Spleen (tissue), 11 donors: ENCODE data around the gene TPM2. TPM values are rescaled to one million over a fixed set of nuclear protein-coding genes. Genes with fewer than 3 reads are reported as not detected.

Experiments
- DNase-seq: peaks from one replicate; pipeline ENCODE4 v3.0.0-alpha.2; 2020
- H3K27ac ChIP-seq, 8 donors: fragments of 200-600 bp; sonication (generic) in 7 of 8; 1 replicate in 4 of 8; 2 replicates in 4 of 8; pipeline versions ENCODE4 v1.5.0 to v1.8.0; 2016 to 2021; ENCODE audit warnings: inconsistent platforms in 4 of 8, mild to moderate bottlenecking in 4 of 8, moderate library complexity in 1 of 8
- H3K27me3 ChIP-seq, 7 donors: fragments of 200-600 bp; sonication (generic) in 6 of 7; replicated peaks in 1 of 7; 1 replicate in 4 of 7; 2 replicates in 3 of 7; pipeline versions ENCODE4 v1.5.0 to v1.8.0; 2016 to 2021; ENCODE audit warnings: inconsistent platforms in 3 of 7, mild to moderate bottlenecking in 1 of 7
- H3K36me3 ChIP-seq, 6 donors: fragments of 200-600 bp; sonication (generic) in 5 of 6; 1 replicate in 4 of 6; 2 replicates in 2 of 6; pipeline versions ENCODE4 v1.5.0 to v1.8.0; 2016 to 2021; ENCODE audit warnings: inconsistent platforms in 2 of 6
- H3K4me1 ChIP-seq, 6 donors: fragments of 200-600 bp; sonication (generic) in 5 of 6; 1 replicate in 3 of 6; 2 replicates in 3 of 6; pipeline versions ENCODE4 v1.5.0 to v1.8.0; 2016 to 2021; ENCODE audit warnings: inconsistent platforms in 3 of 6
- H3K4me3 ChIP-seq, 8 donors: fragments of 200-600 bp; sonication (generic) in 7 of 8; 1 replicate in 4 of 8; 2 replicates in 4 of 8; pipeline versions ENCODE4 v1.5.0 to v1.8.0; 2016 to 2021; ENCODE audit warnings: inconsistent platforms in 4 of 8, mild to moderate bottlenecking in 4 of 8, moderate library complexity in 2 of 8
- H3K9me3 ChIP-seq, 8 donors: fragments of 200-600 bp; sonication (generic) in 7 of 8; 1 replicate in 4 of 8; 2 replicates in 4 of 8; pipeline versions ENCODE4 v1.5.0 to v1.8.0; 2016 to 2021; ENCODE audit warnings: inconsistent platforms in 4 of 8
- POLR2A ChIP-seq, 3 donors: fragments of 450-650 bp; IDR thresholded peaks; one replicate each; pipeline ENCODE4 v1.5.1; 2017; ENCODE audit warnings: antibody characterized with exemption in 3 of 3, mild to moderate bottlenecking in 1 of 3
- POLR2AphosphoS5 ChIP-seq, 3 donors: sonication (generic); formaldehyde crosslinking; IDR thresholded peaks; one replicate each; pipeline ENCODE4 v1.5.1; 2017; ENCODE audit warnings: antibody characterized with exemption in 3 of 3
- WGBS, 5 donors: extraction: QIAGEN DNeasy Blood & Tissue Kit in 3 of 5; methylation state at CpG; one replicate each; pipeline versions ENCODE4 v1.1.5 to v1.1.7; 2013 to 2018; 5-methylcytosine and 5-hydroxymethylcytosine counted together
- intact Hi-C: fragments of 100-400 bp; cut with DNase I; formaldehyde crosslinking; loops from one replicate; pipeline ENCODE4 v1.15.0; 2023; ENCODE audit warnings: low total_unique reads
- polyA plus RNA-seq, 3 donors: library from polyadenylated mRNA; stranded (reverse); fragments of 200-250 nt; gene quantifications; one replicate each; pipeline ENCODE4 v1.2.1, GENCODE V29; 2013
- total RNA-seq, 7 donors: library from RNA; depleted of rRNA in 3 of 7; stranded (reverse); fragments of >200 nt in 3 of 7; fragmentation: NEBNext Ultra II Directional in 4 of 7; extraction: Animal tissue kit (Norgen Biotek cat#: 25700) in 4 of 7; gene quantifications; one replicate each; pipeline versions ENCODE4 v1.1.0 to v1.2.1, GENCODE V29; 2016 to 2021
- TF ChIP-seq, protein P1 (sequence below), 11 experiments: fragments of 200-600 bp in 7 of 11; fragments of 450-650 bp in 4 of 11; sonication (generic) in 4 of 11; IDR thresholded peaks in 8 of 11; conservative IDR thresholded peaks in 3 of 11; 1 replicate in 7 of 11; 2 replicates in 4 of 11; pipeline versions ENCODE4 v1.4.0 to v1.8.0; 2016 to 2021; ENCODE audit warnings: antibody characterized with exemption in 11 of 11, inconsistent platforms in 4 of 11, mild to moderate bottlenecking in 1 of 11
- donor health status: healthy with polysubstance abuse.
- donor health status: DM: no; HTN: no; CAD: no; lungs with moderate emphysema.
- donor health status: DM: no; HTN: no; CAD: no.
- donor health status: Bipolar disorder and iron deficiency.
- donor health status: healthy.
- donor health status: DM: no; HTN: no; CAD: no.
- donor health status: DM: yes; HTN: yes; CAD: no.

Gene TPM2
- total and polyA plus RNA-seq, 10 donors: 43.1 to 237 (median 119) TPM

DNA sequence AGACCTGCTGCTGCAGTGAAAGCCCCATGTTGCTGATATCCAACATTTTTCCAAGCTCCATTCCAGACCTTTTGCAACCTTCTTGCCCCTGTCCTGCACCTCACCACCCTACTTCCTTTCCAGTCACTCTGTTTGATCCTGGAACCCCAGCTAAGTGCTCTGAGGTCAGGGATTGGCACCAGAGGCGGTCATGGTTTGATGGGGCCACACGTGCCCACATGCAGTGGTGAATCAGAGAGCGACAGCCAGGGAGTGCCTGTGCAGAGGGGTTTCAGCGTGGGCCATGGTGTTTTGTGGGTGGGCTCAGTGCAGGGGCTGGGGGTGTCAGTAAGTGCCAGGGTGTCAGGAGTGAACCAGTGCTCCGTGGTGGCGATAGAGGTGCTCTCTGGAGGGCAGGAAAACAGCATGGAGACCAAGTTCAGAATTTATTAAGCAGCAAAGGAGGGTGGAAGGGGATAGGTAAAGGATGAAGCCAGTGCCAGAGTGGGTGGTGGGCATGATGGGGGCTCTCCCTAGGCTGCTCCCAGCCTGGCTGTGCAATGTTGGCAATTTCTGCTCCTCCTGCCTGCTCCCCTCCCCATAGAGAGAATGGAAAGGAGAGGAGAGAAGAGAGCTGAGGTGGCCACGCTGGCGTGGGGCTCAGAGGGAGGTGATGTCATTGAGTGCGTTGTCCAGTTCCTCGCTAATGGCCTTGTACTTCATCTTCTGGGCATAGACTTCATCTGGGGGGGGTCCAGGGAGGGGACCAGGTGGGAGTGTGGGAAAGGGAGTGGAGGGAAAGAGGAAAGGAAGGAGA lies 7.0 kb downstream of the TPM2 start:
- intact Hi-C loops: no loop called here
- Histone ChIP-seq H3K27me3 (no peaks in the 10 kb centered on the region), H3K27ac (no peak overlapping the region), H3K4me3 (no peak overlapping the region), H3K9me3 (no peaks in the 10 kb centered on the region), H3K36me3 (peaks cover 0 to 39% (median 7%) of the 10 kb centered on the region in 6 donors), H3K4me1 (peaks cover 0 to 29% (median 4%) of the 10 kb centered on the region in 6 donors)
- DNase-seq: peak; percentile 34
- 83 to 94% (median 91%) methylated on average over 10 of the region's 10 CpGs for WGBS, 5 donors
- TF ChIP-seq, protein P1, sequence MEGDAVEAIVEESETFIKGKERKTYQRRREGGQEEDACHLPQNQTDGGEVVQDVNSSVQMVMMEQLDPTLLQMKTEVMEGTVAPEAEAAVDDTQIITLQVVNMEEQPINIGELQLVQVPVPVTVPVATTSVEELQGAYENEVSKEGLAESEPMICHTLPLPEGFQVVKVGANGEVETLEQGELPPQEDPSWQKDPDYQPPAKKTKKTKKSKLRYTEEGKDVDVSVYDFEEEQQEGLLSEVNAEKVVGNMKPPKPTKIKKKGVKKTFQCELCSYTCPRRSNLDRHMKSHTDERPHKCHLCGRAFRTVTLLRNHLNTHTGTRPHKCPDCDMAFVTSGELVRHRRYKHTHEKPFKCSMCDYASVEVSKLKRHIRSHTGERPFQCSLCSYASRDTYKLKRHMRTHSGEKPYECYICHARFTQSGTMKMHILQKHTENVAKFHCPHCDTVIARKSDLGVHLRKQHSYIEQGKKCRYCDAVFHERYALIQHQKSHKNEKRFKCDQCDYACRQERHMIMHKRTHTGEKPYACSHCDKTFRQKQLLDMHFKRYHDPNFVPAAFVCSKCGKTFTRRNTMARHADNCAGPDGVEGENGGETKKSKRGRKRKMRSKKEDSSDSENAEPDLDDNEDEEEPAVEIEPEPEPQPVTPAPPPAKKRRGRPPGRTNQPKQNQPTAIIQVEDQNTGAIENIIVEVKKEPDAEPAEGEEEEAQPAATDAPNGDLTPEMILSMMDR (IDR thresholded peaks at IDR 0.05 in 8 of 11, conservative IDR thresholded peaks at IDR 0.05 in 3 of 11): no peak
- TF ChIP-seq POLR2AphosphoS5 (IDR thresholded peaks at IDR 0.05): no peak
- no peak for TF ChIP-seq POLR2A (IDR thresholded peaks at IDR 0.05)

DNA sequence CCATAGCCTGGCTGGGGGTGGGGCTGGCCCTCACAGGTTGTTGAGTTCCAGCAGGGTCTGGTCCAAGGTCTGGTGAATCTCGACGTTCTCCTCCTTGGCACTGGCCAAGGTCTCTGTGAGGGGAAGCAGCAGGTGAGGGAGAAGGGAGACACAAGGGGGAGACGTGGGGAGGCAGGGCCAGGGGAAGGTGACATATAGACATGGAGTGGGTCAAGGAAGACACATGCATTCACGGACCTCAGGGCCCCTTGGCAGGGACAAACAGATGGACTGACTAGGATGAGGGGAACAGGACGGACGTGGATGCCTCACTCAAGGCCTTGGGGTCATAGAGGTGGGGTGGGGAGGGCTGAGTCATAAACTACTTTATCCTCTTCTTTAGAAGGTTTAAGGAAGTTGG lies 7.7 kb downstream of the TPM2 start:
- no peak overlapping the region for H3K27ac ChIP-seq
- H3K27me3 ChIP-seq: no peaks in the 10 kb centered on the region
- H3K4me1 ChIP-seq: peaks cover 0 to 23% (median 4%) of the 10 kb centered on the region in 6 donors
- intact Hi-C loops: no loop called here
- no peak overlapping the region for H3K4me3 ChIP-seq
- TF ChIP-seq POLR2AphosphoS5 (IDR thresholded peaks at IDR 0.05) (no peak), POLR2A (IDR thresholded peaks at IDR 0.05) (no peak)
- TF ChIP-seq, protein P1 (IDR thresholded peaks at IDR 0.05 in 8 of 11, conservative IDR thresholded peaks at IDR 0.05 in 3 of 11): no peak
- DNase-seq: peak; percentile 45
- WGBS, 5 donors: 71 to 88% (median 74%) methylated on average over 6 of the region's 6 CpGs
- H3K36me3 ChIP-seq: peaks cover 0 to 39% (median 7%) of the 10 kb centered on the region in 6 donors
- H3K9me3 ChIP-seq: no peaks in the 10 kb centered on the region

DNA sequence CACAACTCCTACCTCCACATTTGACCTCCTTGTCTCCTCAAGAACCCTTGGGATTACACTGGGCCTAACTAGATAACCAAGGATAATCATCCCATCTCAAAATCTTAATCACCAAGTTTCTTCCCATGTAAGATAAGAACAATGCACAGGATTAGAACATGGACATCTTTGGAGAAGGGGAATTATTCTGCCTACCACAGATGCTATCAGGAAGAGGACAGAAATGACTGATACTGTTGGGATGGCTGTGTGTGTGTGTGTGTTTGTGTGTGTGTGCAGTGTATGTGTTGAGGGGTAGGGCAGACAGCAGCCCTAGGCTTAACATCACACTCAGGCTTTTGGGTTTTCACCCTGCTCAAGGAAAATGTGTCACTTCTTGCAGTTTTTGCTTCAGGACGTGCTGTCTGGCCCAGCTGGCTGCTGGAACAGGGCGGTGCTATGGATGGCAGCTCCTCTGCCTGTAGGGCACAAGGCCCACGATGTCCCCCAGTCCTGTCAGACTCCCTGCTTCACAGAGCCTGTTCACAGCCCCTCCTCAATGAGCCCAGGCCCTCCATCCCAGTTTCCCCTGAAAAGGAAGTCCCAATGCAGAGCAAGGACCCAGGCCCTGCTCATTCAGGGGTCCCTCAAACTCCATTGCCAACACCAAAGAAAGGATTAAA lies 8.3 kb downstream of the TPM2 start:
- H3K4me1 ChIP-seq: peaks cover 0 to 19% (median 4%) of the 10 kb centered on the region in 6 donors
- intact Hi-C loops: no loop called here
- no peaks in the 10 kb centered on the region for H3K27me3 ChIP-seq
- peak; percentile 47 for DNase-seq
- no peak overlapping the region for H3K27ac ChIP-seq
- H3K9me3 ChIP-seq: no peaks in the 10 kb centered on the region
- peaks cover 0 to 39% (median 7%) of the 10 kb centered on the region in 6 donors for H3K36me3 ChIP-seq
- 52 to 87% (median 78%) methylated on average over 3 of the region's 3 CpGs for WGBS, 5 donors
- H3K4me3 ChIP-seq: no peak overlapping the region
- no peak for TF ChIP-seq POLR2A (IDR thresholded peaks at IDR 0.05)
- TF ChIP-seq, protein P1 (IDR thresholded peaks at IDR 0.05 in 8 of 11, conservative IDR thresholded peaks at IDR 0.05 in 3 of 11): no peak
